Urinary bladder (tissue), 4 donors: ENCODE measurements around the gene EIF4E1B. TPM values are rescaled to one million over a fixed set of nuclear protein-coding genes. Genes with fewer than 3 reads are reported as not detected.
"Not testable (repeated sequence)": the region's sequence is repeated elsewhere in the genome, so short reads cannot be mapped to it uniquely, and the experiment has no call there.

ENCODE experiments used
- DNase-seq: peaks from one replicate; pipeline ENCODE4 v3.0.0-alpha.2; 2015; ENCODE audit errors: extremely low spot score
- H3K27ac ChIP-seq: one replicate; pipeline ENCODE4 v1.5.1; 2013; ENCODE audit warnings: low read depth, mild to moderate bottlenecking, moderate library complexity
- H3K36me3 ChIP-seq: one replicate; pipeline ENCODE4 v1.6.1; 2013; ENCODE audit warnings: mild to moderate bottlenecking, moderate library complexity; ENCODE audit not compliant: insufficient read depth
- H3K4me1 ChIP-seq: one replicate; pipeline ENCODE4 v1.6.1; 2013; ENCODE audit warnings: mild to moderate bottlenecking, moderate library complexity; ENCODE audit not compliant: insufficient read depth
- H3K4me3 ChIP-seq: one replicate; pipeline ENCODE4 v1.5.1; 2013; ENCODE audit warnings: low read depth, low read length
- WGBS: extraction: QIAGEN DNeasy Blood & Tissue Kit; methylation state at CpG from one replicate; pipeline ENCODE4 v1.1.7; 2013; 5-methylcytosine and 5-hydroxymethylcytosine counted together
- polyA plus RNA-seq: library from polyadenylated mRNA; stranded (reverse); fragments of 200-250 nt; gene quantifications from one replicate; pipeline ENCODE4 v1.2.3, GENCODE V29; 2013
- total RNA-seq: library from RNA; depleted of rRNA; stranded (reverse); fragments of >200 nt; gene quantifications from one replicate; pipeline ENCODE4 v1.2.3, GENCODE V29; 2014
- donor health status: healthy with polysubstance abuse.
- donor health status: healthy.

The EIF4E1B gene
- total and polyA plus RNA-seq, 2 donors: not detected

- 84% methylated on average over 23 of the region's 23 CpGs for WGBS
- H3K27ac ChIP-seq: no peak overlapping the region
- no peak overlapping the region for H3K4me3 ChIP-seq
- DNase-seq: no peak
- no peaks in the 10 kb centered on the region for H3K36me3 ChIP-seq
- no peaks in the 10 kb centered on the region for H3K4me1 ChIP-seq
These were observed 34.3 kb upstream of the EIF4E1B start for GRCh38 chr5:176596069-176596644.

- no peak for DNase-seq
- WGBS: 4% methylated on average over 98 of the region's 98 CpGs
- no peaks in the 10 kb centered on the region for H3K36me3 ChIP-seq
- no peak overlapping the region for H3K27ac ChIP-seq
- no peaks in the 10 kb centered on the region for H3K4me1 ChIP-seq
- peak overlapping the region; percentile 19 for H3K4me3 ChIP-seq
These were observed 33.6 kb upstream of the EIF4E1B start for GRCh38 chr5:176596689-176597416.

- 59% methylated on average over 47 of the region's 47 CpGs for WGBS
- no peaks in the 10 kb centered on the region for H3K36me3 ChIP-seq
- no peak for DNase-seq
- no peaks in the 10 kb centered on the region for H3K4me1 ChIP-seq
- H3K27ac ChIP-seq: no peak overlapping the region
- peak overlapping the region; percentile 19 for H3K4me3 ChIP-seq
These were observed 32.8 kb upstream of the EIF4E1B start for GRCh38 chr5:176597417-176598389.

DNA sequence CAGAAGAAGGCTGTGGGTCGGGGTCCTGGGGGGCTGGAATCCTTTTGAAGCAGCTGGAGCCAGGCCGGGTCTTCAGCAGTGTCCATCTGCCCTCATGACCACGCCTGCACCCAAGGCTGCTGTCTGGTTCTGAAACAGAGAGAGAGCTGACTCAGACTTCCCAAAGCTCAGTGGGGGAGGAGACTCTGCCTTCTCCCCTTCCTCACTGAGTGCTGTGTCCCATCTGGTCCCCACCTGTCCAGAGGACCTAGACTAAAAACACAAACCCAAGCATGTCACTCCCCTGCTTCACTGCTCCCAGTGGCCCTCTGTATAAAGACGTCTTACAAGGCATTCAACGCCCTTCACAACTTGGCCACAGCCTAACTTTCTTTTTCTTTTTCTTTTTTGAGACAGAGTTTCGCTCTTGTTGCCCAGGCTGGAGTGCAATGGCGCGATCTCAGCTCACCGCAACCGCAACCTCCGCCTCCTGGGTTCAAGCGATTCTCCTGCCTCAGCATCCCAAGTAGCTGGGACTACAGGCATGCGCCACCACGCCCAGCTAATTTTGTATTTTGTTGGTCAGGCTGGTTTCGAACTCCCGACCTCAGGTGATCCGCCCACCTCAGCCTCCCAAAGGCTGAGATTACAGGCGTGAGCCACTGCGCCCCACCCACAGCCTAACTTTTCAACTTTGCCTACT lies 30.6 kb upstream of the EIF4E1B start:
- WGBS: 88% methylated on average over 19 of the region's 19 CpGs
- H3K27ac ChIP-seq: not testable (repeated sequence)

DNA sequence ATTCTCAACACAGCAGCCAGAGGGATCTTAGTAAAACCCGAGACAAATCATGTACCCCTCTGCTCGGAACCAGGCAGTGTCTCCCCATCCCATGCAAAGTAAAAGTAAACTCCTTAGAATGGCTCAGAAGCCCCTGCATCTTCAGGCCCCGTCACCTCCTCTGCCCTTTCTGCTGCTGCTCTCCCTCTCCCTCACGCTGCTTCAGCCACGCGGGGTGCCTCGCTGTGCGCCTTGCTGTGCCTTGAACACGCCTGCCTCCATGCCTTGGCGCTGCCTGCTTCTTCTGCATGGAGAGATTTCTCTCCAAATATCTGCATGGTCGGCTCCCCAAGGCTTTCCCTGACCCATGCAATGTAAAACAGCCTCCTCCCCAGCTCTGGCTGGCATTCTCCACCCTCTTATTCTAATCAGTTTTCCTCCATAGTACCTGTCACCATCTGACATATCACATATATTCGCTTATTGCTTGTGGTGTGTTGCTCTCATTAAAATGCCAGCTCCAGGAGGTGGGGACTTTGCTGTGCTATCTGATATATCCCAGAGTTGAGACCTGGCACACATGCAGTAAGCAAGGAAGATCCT lies 28.5 kb upstream of the EIF4E1B start:
- DNase-seq: no peak
- WGBS: 65% methylated on average over 12 of the region's 12 CpGs

More for the DNA sequence above, 30.6 kb upstream of the EIF4E1B start:
- not testable (repeated sequence) for H3K36me3 ChIP-seq, H3K4me1 ChIP-seq, DNase-seq, H3K4me3 ChIP-seq

DNA sequence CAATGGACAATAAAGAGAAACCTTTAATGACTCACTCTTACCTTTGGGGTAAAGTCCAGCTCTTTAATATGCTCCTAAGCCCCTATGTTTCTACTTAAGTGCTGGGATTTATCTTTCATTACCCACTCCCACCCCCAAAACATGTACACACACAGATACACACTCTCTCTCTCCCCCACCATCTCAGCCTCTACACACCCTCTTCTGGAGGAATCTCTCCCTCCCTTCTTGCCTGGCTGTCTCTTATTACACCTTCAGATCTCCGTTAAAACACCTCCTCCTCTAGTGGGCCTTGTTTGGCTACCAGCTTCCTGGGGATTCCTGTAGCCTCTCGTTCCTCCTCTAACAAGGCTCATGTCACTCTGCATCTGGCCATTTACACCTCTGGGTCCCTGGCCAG lies 27.4 kb upstream of the EIF4E1B start:
- H3K4me1 ChIP-seq: no peaks in the 10 kb centered on the region
- no peak overlapping the region for H3K27ac ChIP-seq
- no peak overlapping the region for H3K4me3 ChIP-seq
- DNase-seq: no peak
- WGBS: 12% methylated on average over 2 of the region's 2 CpGs
- H3K36me3 ChIP-seq: no peaks in the 10 kb centered on the region

More for the DNA sequence above, 28.5 kb upstream of the EIF4E1B start:
- Histone ChIP-seq H3K27ac (no peak overlapping the region), H3K36me3 (no peaks in the 10 kb centered on the region), H3K4me3 (no peak overlapping the region), H3K4me1 (no peaks in the 10 kb centered on the region)

- peaks cover 3% of the 10 kb centered on the region for H3K4me1 ChIP-seq
- H3K4me3 ChIP-seq: no peak overlapping the region
- DNase-seq: no peak
- no peaks in the 10 kb centered on the region for H3K36me3 ChIP-seq
- H3K27ac ChIP-seq: no peak overlapping the region
- WGBS: 48% methylated on average over 3 of the region's 3 CpGs
These were observed 24.4 kb upstream of the EIF4E1B start for GRCh38 chr5:176606032-176606431.

DNA sequence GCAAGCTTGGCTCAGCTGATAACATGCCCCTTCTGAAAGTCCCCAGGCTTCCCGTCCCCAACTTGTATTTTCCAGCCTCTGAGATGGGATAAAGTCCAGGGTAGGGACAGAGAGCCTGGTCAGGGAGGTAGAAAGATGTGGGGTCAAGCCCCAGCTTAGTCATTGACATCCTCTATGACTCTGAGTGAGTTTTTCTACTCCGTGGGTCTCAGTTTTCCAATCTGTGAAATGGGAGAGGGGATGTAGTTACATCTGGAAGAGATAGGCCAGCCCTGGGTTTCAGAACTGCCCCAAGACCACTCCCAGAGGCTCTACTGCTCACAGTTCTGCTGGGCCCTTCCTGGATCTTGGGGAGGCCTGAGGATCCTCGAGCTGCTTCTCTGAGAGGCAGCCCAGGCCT lies 23.6 kb upstream of the EIF4E1B start:
- no peak overlapping the region for H3K4me3 ChIP-seq
- 85% methylated on average over 3 of the region's 3 CpGs for WGBS
- H3K4me1 ChIP-seq: peaks cover 3% of the 10 kb centered on the region

DNA sequence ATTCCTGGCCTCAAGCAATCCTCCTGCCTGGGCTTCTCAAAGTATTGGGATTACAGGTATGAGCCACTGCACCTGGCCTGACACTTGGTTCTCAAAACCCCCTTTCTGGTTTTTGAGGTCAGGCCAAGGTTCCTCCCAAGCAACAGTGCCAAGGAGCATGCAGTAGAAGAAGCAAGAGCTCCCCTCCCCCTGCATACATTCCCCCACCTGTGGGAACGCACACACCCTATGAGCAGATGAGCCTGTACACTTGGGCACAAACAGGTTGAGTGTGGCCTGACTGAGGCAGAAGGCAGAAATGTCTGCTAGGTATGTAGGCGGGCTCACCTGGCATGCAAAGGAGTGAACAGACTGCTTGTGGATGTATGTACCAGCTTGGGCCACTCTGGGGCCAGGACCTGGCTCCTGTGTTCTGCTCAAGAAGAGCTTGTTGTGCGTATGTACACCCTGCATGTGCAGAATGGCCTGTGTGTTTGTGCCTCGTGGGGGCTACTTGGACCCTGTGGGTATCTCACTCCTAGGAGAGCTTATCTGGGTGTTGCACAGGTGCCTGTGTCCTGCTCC lies 22.3 kb upstream of the EIF4E1B start:
- H3K27ac ChIP-seq: no peak overlapping the region
- WGBS: 90% methylated on average over 4 of the region's 4 CpGs
- H3K36me3 ChIP-seq: no peaks in the 10 kb centered on the region
- peaks cover 3% of the 10 kb centered on the region for H3K4me1 ChIP-seq
- no peak overlapping the region for H3K4me3 ChIP-seq
- no peak for DNase-seq

More for the DNA sequence above, 23.6 kb upstream of the EIF4E1B start:
- no peaks in the 10 kb centered on the region for H3K36me3 ChIP-seq
- no peak overlapping the region for H3K27ac ChIP-seq
- no peak for DNase-seq

- Histone ChIP-seq H3K4me3 (peak overlapping the region; percentile 67), H3K27ac (no peak overlapping the region), H3K4me1 (peaks cover 3% of the 10 kb centered on the region), H3K36me3 (no peaks in the 10 kb centered on the region)
- DNase-seq: no peak
- WGBS: 28% methylated on average over 46 of the region's 46 CpGs
These were observed 21.3 kb upstream of the EIF4E1B start for GRCh38 chr5:176608937-176609723.

DNA sequence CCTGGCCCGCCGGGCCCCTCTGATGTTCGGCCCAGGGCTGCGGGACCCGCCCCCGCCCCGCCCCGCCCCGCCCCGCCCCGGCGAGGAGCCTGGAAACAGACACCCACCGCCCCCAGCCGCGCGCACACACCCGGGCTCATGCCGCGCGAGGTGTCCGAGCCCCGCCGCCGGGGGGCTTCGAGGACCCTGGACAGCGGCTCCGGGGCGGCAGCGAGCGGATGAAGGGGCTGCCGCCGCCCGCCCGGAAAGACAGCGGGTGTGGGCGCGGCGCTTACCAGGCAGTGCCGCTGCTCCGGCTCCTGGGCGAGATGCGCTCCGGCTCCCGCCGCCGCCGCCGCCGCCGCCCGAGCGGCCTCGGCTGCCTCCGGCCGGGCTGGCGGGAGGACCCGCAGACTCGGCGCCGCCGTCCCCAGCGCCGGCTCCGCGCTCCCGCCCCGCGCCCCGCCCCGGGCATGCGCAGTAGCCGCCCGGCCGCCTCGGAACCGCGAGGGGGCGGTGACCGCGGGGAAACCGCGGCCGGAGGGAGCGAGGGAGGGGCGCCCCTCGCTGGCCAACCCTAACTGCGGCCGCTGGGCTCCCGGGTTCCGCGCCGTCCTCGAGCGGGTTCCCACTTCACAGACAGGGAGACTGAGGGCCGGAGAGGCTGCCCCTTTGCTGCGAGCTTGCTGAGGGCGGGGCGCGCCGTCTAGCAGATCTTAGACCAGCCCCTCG lies 20.6 kb upstream of the EIF4E1B start, which contains the start of gene GPRIN1:
Gene GPRIN1 (minus strand): TSS at position 433 of the 711 bp plus-strand sequence. CDS start 10,322 bp downstream, outside the sequence.
- peaks cover 3% of the 10 kb centered on the region for H3K4me1 ChIP-seq
- H3K4me3 ChIP-seq: peak within 1 kb of the TSS; percentile 67
- WGBS: under 1% methylated on average over 101 of the region's 101 CpGs
- no peak within 1 kb of the TSS for H3K27ac ChIP-seq
- no peaks in the 10 kb centered on the region for H3K36me3 ChIP-seq
- DNase-seq: no peak
